AG04449 (cell line): ENCODE measurements around the gene P2RY13.

Source experiments
- CTCF ChIA-PET: fragments of 350-600 bp; formaldehyde crosslinking; extraction: SDS; loops from one replicate; lab custom pipeline; 2021; ENCODE audit warnings: antibody characterized with exemption; lab: Yijun Ruan, JAX
- POLR2A ChIA-PET: fragments of 400-600, 350-600 bp; formaldehyde crosslinking; extraction: SDS; loops from one replicate; lab custom pipeline; 2020; ENCODE audit warnings: antibody characterized with exemption, inconsistent platforms; lab: Yijun Ruan, JAX
- DNase-seq: peaks from one replicate; pipeline ENCODE4 v3.0.0-alpha.2; 2010; ENCODE audit warnings: low read depth, low spot score
- H3K4me3 ChIP-seq: 2 replicates; pipeline ENCODE4 v1.5.1; 2011; ENCODE audit warnings: low read depth, mild to moderate bottlenecking, control low read depth, low read length
- CTCF ChIP-seq: IDR thresholded peaks from one replicate; pipeline ENCODE4 v1.5.1; 2011; ENCODE audit warnings: mild to moderate bottlenecking, moderate library complexity, low read length, control low read depth, inconsistent platforms; ENCODE audit not compliant: insufficient read depth; ENCODE audit errors: missing control alignments

Gene P2RY13

DNA sequence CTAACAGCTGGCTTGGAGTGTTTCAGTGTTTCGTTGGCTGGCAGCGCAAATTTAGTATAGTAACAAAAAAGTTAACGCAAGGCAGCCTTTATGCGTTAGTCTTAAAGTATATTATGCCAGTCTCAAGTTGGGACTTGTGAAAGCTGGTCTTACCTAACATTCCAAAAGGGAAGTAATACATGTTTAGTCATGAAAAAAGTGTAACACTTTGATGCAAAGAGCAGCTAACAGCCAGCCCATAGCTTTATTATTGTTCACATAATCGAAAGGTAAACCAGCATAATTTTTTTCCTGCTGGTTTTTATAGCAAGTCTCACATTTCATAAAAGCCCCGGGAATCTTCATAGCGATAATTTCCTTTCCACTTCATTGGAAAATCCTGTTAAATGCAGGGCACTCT lies 10.4 kb downstream of the P2RY13 start:
- POLR2A ChIA-PET, result no interaction called here
- no peak for TF ChIP-seq CTCF
- CTCF ChIA-PET, result interaction anchor here (0.8 to 10.6 kb wide), 3 partner anchors 7 to 519 kb away, joined by 3 to 94 read pairs (median 4); partner anchors contain the start of gene P2RY13
- no peak for DNase-seq
- no peak overlapping the region for H3K4me3 ChIP-seq

DNA sequence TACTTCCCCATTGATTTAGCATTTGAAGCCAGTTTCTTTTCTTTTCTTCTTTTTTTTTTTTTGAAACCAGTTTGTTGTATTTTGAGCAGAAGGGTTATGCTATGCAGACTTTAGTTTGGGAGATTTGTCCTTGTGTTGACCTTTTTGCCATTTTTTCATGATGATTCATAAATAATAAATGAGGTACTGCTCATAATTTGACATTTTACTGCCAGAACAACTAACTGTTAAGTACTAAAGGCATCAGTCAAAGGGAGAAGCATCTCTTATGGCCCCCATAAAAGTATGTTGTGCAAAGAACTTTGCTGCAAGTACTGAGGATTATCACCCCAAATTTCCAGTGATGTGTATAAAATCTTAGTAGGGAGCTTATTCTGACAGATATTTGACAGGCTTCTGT lies 11.0 kb downstream of the P2RY13 start:
- no peak for TF ChIP-seq CTCF
- POLR2A ChIA-PET, result no interaction called here
- CTCF ChIA-PET, result interaction anchor here (1.3 to 10.6 kb wide), 2 partner anchors 8 to 151 kb away, joined by 4 to 94 read pairs; partner anchors contain the start of gene P2RY13
- DNase-seq, result no peak
- H3K4me3 ChIP-seq, result no peak overlapping the region

DNA sequence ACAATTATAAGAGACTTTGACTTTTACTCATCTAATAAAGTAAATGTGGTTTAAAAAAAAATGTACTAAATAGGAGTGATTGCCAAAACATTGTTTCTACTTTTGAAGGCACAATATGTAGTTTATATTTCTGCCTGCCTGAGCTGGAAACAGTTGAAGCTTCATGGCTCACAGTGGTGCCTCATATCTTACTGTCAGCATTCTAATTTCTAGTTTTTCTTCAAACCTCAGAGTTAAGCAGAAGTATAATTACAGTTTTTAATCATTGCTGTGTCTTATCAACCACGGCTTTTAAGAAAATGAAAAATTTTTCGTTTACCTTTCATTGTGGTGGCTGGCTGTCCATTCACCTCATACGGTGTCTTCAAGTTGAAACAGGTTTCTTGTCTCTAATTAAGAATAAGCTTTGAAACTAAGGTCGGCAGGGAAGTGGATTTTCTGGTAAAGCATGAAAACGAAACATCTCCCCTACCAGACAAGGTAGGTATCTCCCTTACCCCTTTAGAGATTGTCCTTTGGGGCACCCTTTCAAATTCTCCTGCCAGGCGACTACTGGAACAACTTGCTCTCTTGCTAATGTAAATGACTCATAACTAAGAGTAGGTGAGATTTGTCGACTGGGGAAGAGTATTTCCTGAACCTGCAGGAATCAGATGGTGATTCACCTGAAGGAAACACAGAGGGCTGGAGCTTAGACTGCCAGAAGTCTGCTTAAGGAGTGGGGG lies 12.9 kb downstream of the P2RY13 start, which contains the start of gene GPR87:
Gene GPR87 (minus strand): TSS at position 554 of the 725 bp plus-strand sequence. CDS start 16,720 bp downstream, outside the sequence.
- CTCF ChIA-PET, result interaction anchor here (10.6 kb wide), 1 partner anchor 10 kb away, joined by 94 read pairs; the partner anchor contains the start of gene P2RY13
- no peak for TF ChIP-seq CTCF
- H3K4me3 ChIP-seq, result no peak within 1 kb of the TSS
- no peak for DNase-seq
- POLR2A ChIA-PET, result no interaction called here

GRCh38 chr3:151315846-151316245 lies 13.5 kb downstream of the P2RY13 start:
- POLR2A ChIA-PET, result no interaction called here
- no peak for TF ChIP-seq CTCF
- DNase-seq, result no peak
- no peak overlapping the region for H3K4me3 ChIP-seq
- CTCF ChIA-PET, result interaction anchor here (10.6 kb wide), 1 partner anchor 10 kb away, joined by 94 read pairs; the partner anchor contains the start of gene P2RY13

GRCh38 chr3:151315136-151315535 lies 14.2 kb downstream of the P2RY13 start:
- no peak for TF ChIP-seq CTCF
- ChIA-PET CTCF (interaction anchor here (10.6 kb wide), 1 partner anchor 11 kb away, joined by 94 read pairs; the partner anchor contains the start of gene P2RY13), POLR2A (no interaction called here)
- DNase-seq, result no peak
- no peak overlapping the region for H3K4me3 ChIP-seq

- ChIA-PET POLR2A (no interaction called here), CTCF (interaction anchor here (10.6 kb wide), 1 partner anchor 12 kb away, joined by 94 read pairs; the partner anchor contains the start of gene P2RY13)
- no peak overlapping the region for H3K4me3 ChIP-seq
- DNase-seq, result no peak
- no peak for TF ChIP-seq CTCF
Observed at GRCh38 chr3:151314593-151314992, 14.8 kb downstream of the P2RY13 start.
